IPS-18c (cell line): ENCODE results near the gene SLC25A6.

Experiments used
- H3K4me3 ChIP-seq: 2 replicates; pipeline ENCODE4 v1.7.0; 2013; ENCODE audit warnings: low read depth, mild to moderate bottlenecking, low read length, moderate library complexity; ENCODE audit not compliant: insufficient read depth
- H3K9me3 ChIP-seq: one replicate; pipeline ENCODE4 v1.6.1; 2013; ENCODE audit warnings: mild to moderate bottlenecking, low read length, moderate library complexity; ENCODE audit not compliant: control insufficient read depth, insufficient read depth

The SLC25A6 gene

GRCh38 chrX:1336331-1336943, 55.5 kb downstream of the SLC25A6 start, which contains the start of gene IL3RA:
Gene IL3RA, plus strand, starts transcription at chrX:1336785. Its CDS starts 4,981 bp downstream, at chrX:1341766.
- Histone ChIP-seq H3K4me3 (no peak within 1 kb of the TSS), H3K9me3 (peaks cover 6% of the 10 kb centered on the region)
